ENCODE results near the gene TMEM200A.

Gene TMEM200A

GRCh38 chr6:130409418-130410100 is 43.7 kb downstream of the TMEM200A start:
- no peak for ATAC-seq (ENCODE audit: insufficient read depth, low read depth)

GRCh38 chr6:130411481-130411880 is 45.7 kb downstream of the TMEM200A start:
- H3K79me2 ChIP-seq (ENCODE audit: insufficient read depth, low read length), result no peaks in the 10 kb centered on the region
- H3K4me1 ChIP-seq (ENCODE audit: insufficient read depth, low read length), result no peaks in the 10 kb centered on the region
- ATAC-seq (ENCODE audit: insufficient read depth, low read depth) (no peak), DNase-seq (no peak)
- H2AFZ ChIP-seq (ENCODE audit: low read depth, low read length), result no peak overlapping the region
- no peak overlapping the region for H3K4me3 ChIP-seq (ENCODE audit: low read depth in 1 of 2, low read length in 2 of 2)
- H3K27ac ChIP-seq (ENCODE audit: low read length), result no peak overlapping the region
- no peaks in the 10 kb centered on the region for H4K20me1 ChIP-seq (ENCODE audit: insufficient read depth, low read length)
- H3K9me3 ChIP-seq (ENCODE audit: insufficient read depth, low read length, severe bottlenecking), result no peaks in the 10 kb centered on the region
- no peak for TF ChIP-seq CTCF (IDR thresholded peaks at IDR 0.05; ENCODE audit: borderline replicate concordance, extremely low read depth, low read length, poor library complexity, severe bottlenecking)
- TF ChIP-seq EZH2 (IDR thresholded peaks at IDR 0.05; ENCODE audit: borderline replicate concordance, low read depth, low read length, severe bottlenecking), result no peak
- no peaks in the 10 kb centered on the region for H3K36me3 ChIP-seq (ENCODE audit: insufficient read depth, low read length)
- no peaks in the 10 kb centered on the region for H3K27me3 ChIP-seq (ENCODE audit: insufficient read depth, low read length, poor library complexity)
- no peak overlapping the region for H3K9ac ChIP-seq (ENCODE audit: low read depth, low read length)
- H3K4me2 ChIP-seq (ENCODE audit: insufficient read depth, low read length), result no peak overlapping the region

More at GRCh38 chr6:130409418-130410100, 43.7 kb downstream of the TMEM200A start:
- Histone ChIP-seq H3K27me3 (ENCODE audit: insufficient read depth, low read length, poor library complexity) (no peaks in the 10 kb centered on the region), H3K4me1 (ENCODE audit: insufficient read depth, low read length) (no peaks in the 10 kb centered on the region), H3K4me2 (ENCODE audit: insufficient read depth, low read length) (no peak overlapping the region), H3K4me3 (ENCODE audit: low read depth in 1 of 2, low read length in 2 of 2) (no peak overlapping the region), H3K27ac (ENCODE audit: low read length) (no peak overlapping the region), H2AFZ (ENCODE audit: low read depth, low read length) (no peak overlapping the region), H4K20me1 (ENCODE audit: insufficient read depth, low read length) (no peaks in the 10 kb centered on the region), H3K36me3 (ENCODE audit: insufficient read depth, low read length) (no peaks in the 10 kb centered on the region), H3K9ac (ENCODE audit: low read depth, low read length) (no peak overlapping the region), H3K9me3 (ENCODE audit: insufficient read depth, low read length, severe bottlenecking) (no peaks in the 10 kb centered on the region), H3K79me2 (ENCODE audit: insufficient read depth, low read length) (no peaks in the 10 kb centered on the region)
- no peak for DNase-seq
- TF ChIP-seq EZH2 (IDR thresholded peaks at IDR 0.05; ENCODE audit: borderline replicate concordance, low read depth, low read length, severe bottlenecking) (no peak), CTCF (IDR thresholded peaks at IDR 0.05; ENCODE audit: borderline replicate concordance, extremely low read depth, low read length, poor library complexity, severe bottlenecking) (no peak)

- Histone ChIP-seq H2AFZ (ENCODE audit: low read depth, low read length) (no peak overlapping the region), H3K36me3 (ENCODE audit: insufficient read depth, low read length) (no peaks in the 10 kb centered on the region), H3K4me1 (ENCODE audit: insufficient read depth, low read length) (no peaks in the 10 kb centered on the region), H3K9me3 (ENCODE audit: insufficient read depth, low read length, severe bottlenecking) (no peaks in the 10 kb centered on the region), H3K4me3 (ENCODE audit: low read depth in 1 of 2, low read length in 2 of 2) (no peak overlapping the region), H3K27me3 (ENCODE audit: insufficient read depth, low read length, poor library complexity) (no peaks in the 10 kb centered on the region), H3K27ac (ENCODE audit: low read length) (no peak overlapping the region), H3K79me2 (ENCODE audit: insufficient read depth, low read length) (no peaks in the 10 kb centered on the region), H3K4me2 (ENCODE audit: insufficient read depth, low read length) (no peak overlapping the region), H3K9ac (ENCODE audit: low read depth, low read length) (no peak overlapping the region), H4K20me1 (ENCODE audit: insufficient read depth, low read length) (no peaks in the 10 kb centered on the region)
- no peak for ATAC-seq (ENCODE audit: insufficient read depth, low read depth)
- no peak for TF ChIP-seq EZH2 (IDR thresholded peaks at IDR 0.05; ENCODE audit: borderline replicate concordance, low read depth, low read length, severe bottlenecking)
- no peak for TF ChIP-seq CTCF (IDR thresholded peaks at IDR 0.05; ENCODE audit: borderline replicate concordance, extremely low read depth, low read length, poor library complexity, severe bottlenecking)
- no peak for DNase-seq
Measured at GRCh38 chr6:130412556-130413290, 46.9 kb downstream of the TMEM200A start.

Measured in DND-41 (cell line).